Esophagus (tissue), 2 donors: Measurements from ENCODE around the gene RAVER1. TPM values are rescaled to one million over a fixed set of nuclear protein-coding genes. Genes with fewer than 3 reads are reported as not detected.
"Not testable (repeated sequence)": the region's sequence is repeated elsewhere in the genome, so short reads cannot be mapped to it uniquely, and the experiment has no call there.

ENCODE experiments used
- H3K27ac ChIP-seq, 2 donors: one replicate each; pipeline ENCODE4 v1.5.1; 2013; ENCODE audit warnings: low read depth in 2 of 2, mild to moderate bottlenecking in 2 of 2, inconsistent platforms in 1 of 2, low read length in 1 of 2, moderate library complexity in 1 of 2
- H3K27me3 ChIP-seq, 2 donors: one replicate each; pipeline ENCODE4 v1.6.1; 2013; ENCODE audit warnings: low read length in 2 of 2, control low read depth in 1 of 2, mild to moderate bottlenecking in 1 of 2; ENCODE audit not compliant: insufficient read depth in 2 of 2, control insufficient read depth in 1 of 2
- H3K36me3 ChIP-seq, 2 donors: one replicate each; pipeline ENCODE4 v1.6.1; 2013; ENCODE audit warnings: low read length in 1 of 2; ENCODE audit not compliant: control insufficient read depth in 2 of 2, insufficient read depth in 2 of 2
- H3K4me1 ChIP-seq, 2 donors: one replicate each; pipeline ENCODE4 v1.6.1; 2013; ENCODE audit warnings: low read length in 1 of 2; ENCODE audit not compliant: control insufficient read depth in 2 of 2, insufficient read depth in 2 of 2
- H3K4me3 ChIP-seq, 2 donors: one replicate each; pipeline ENCODE4 v1.5.1; 2013; ENCODE audit warnings: low read length in 2 of 2, mild to moderate bottlenecking in 2 of 2, low read depth in 1 of 2, moderate library complexity in 1 of 2
- H3K9me3 ChIP-seq, 2 donors: one replicate each; pipeline ENCODE4 v1.6.1; 2013; ENCODE audit warnings: mild to moderate bottlenecking in 2 of 2, low read depth in 1 of 2, low read length in 1 of 2, moderate library complexity in 1 of 2; ENCODE audit not compliant: control insufficient read depth in 2 of 2, insufficient read depth in 1 of 2
- WGBS, 2 donors: extraction: QIAGEN DNeasy Blood & Tissue Kit; methylation state at CpG; one replicate each; pipeline ENCODE4 v1.1.7; 2013; 5-methylcytosine and 5-hydroxymethylcytosine counted together
- polyA plus RNA-seq, 2 donors: library from polyadenylated mRNA; stranded (reverse); fragments of 200-250 nt; gene quantifications; one replicate each; pipeline ENCODE4 v1.2.3, GENCODE V29; 2013
- donor health status: healthy with polysubstance abuse.
- donor health status: Bipolar disorder and iron deficiency.

The RAVER1 gene
- polyA plus RNA-seq, 2 donors: 7.1 to 8.2 TPM

- Histone ChIP-seq H3K27me3 (peaks cover 0 to 15% of the 10 kb centered on the region in 2 donors), H3K4me3 (no peak overlapping the region), H3K27ac (no peak overlapping the region), H3K9me3 (peaks cover 0 to 4% of the 10 kb centered on the region in 2 donors), H3K4me1 (peaks cover 12 to 22% of the 10 kb centered on the region in 2 donors), H3K36me3 (peaks cover 0 to 14% of the 10 kb centered on the region in 2 donors)
- 95 to 98% methylated on average over 13 of the region's 13 CpGs for WGBS, 2 donors
Measured at GRCh38 chr19:10284960-10285278, 48.4 kb downstream of the RAVER1 start.

GRCh38 chr19:10284065-10284959 lies 49.0 kb downstream of the RAVER1 start:
- peaks cover 0 to 3% of the 10 kb centered on the region in 2 donors for H3K9me3 ChIP-seq
- H3K27ac ChIP-seq: no peak overlapping the region
- H3K4me3 ChIP-seq: no peak overlapping the region
- peaks cover 0 to 14% of the 10 kb centered on the region in 2 donors for H3K36me3 ChIP-seq
- H3K4me1 ChIP-seq: peaks cover 7 to 20% of the 10 kb centered on the region in 2 donors
- 92 to 93% methylated on average over 29 to 34 of the region's 34 CpGs for WGBS, 2 donors
- H3K27me3 ChIP-seq: peaks cover 0 to 10% of the 10 kb centered on the region in 2 donors

- no peak overlapping the region for H3K4me3 ChIP-seq
- H3K9me3 ChIP-seq: no peaks in the 10 kb centered on the region
- peaks cover 4 to 13% of the 10 kb centered on the region in 2 donors for H3K4me1 ChIP-seq
- 57 to 62% methylated on average over 23 of the region's 23 CpGs for WGBS, 2 donors
- peaks cover 0 to 14% of the 10 kb centered on the region in 2 donors for H3K36me3 ChIP-seq
- peaks cover 0 to 3% of the 10 kb centered on the region in 2 donors for H3K27me3 ChIP-seq
- H3K27ac ChIP-seq: no peak overlapping the region
Measured at GRCh38 chr19:10283301-10284064, 49.8 kb downstream of the RAVER1 start.

- H3K27me3 ChIP-seq, H3K27ac ChIP-seq, H3K4me3 ChIP-seq, H3K9me3 ChIP-seq, H3K4me1 ChIP-seq: not testable (repeated sequence)
- WGBS, 2 donors: 90 to 97% methylated on average over 5 of the region's 5 CpGs
- peaks cover 0 to 14% of the 10 kb centered on the region in 2 donors for H3K36me3 ChIP-seq
Measured at GRCh38 chr19:10282043-10282442, 51.3 kb downstream of the RAVER1 start.

- peaks cover 0 to 12% of the 10 kb centered on the region in 2 donors for H3K36me3 ChIP-seq
- no peaks in the 10 kb centered on the region for H3K27me3 ChIP-seq
- H3K9me3 ChIP-seq: no peaks in the 10 kb centered on the region
- no peak overlapping the region for H3K27ac ChIP-seq
- no peak overlapping the region for H3K4me3 ChIP-seq
- 80 to 82% methylated on average over 5 of the region's 5 CpGs for WGBS, 2 donors
- H3K4me1 ChIP-seq: peaks cover 0 to 3% of the 10 kb centered on the region in 2 donors
Measured at GRCh38 chr19:10279737-10280442, 53.4 kb downstream of the RAVER1 start.

GRCh38 chr19:10278935-10279334 lies 54.4 kb downstream of the RAVER1 start:
- no peaks in the 10 kb centered on the region for H3K9me3 ChIP-seq
- H3K4me3 ChIP-seq: no peak overlapping the region
- peaks cover 0 to 4% of the 10 kb centered on the region in 2 donors for H3K36me3 ChIP-seq
- no peak overlapping the region for H3K27ac ChIP-seq
- WGBS, 2 donors: 97 to 100% methylated on average over 1 of the region's 1 CpG
- no peaks in the 10 kb centered on the region for H3K27me3 ChIP-seq
- peaks cover 0 to 3% of the 10 kb centered on the region in 2 donors for H3K4me1 ChIP-seq

- Histone ChIP-seq H3K36me3 (no peaks in the 10 kb centered on the region), H3K27ac (no peak overlapping the region)
- 82 to 93% methylated on average over 9 of the region's 9 CpGs for WGBS, 2 donors
Measured at GRCh38 chr19:10277795-10278589, 55.3 kb downstream of the RAVER1 start.

GRCh38 chr19:10274589-10274988 lies 58.7 kb downstream of the RAVER1 start:
- Histone ChIP-seq H3K9me3 (no peaks in the 10 kb centered on the region), H3K4me3 (no peak overlapping the region), H3K4me1 (peaks cover 5 to 7% of the 10 kb centered on the region in 2 donors), H3K27me3 (no peaks in the 10 kb centered on the region), H3K36me3 (no peaks in the 10 kb centered on the region), H3K27ac (no peak overlapping the region)
- 83 to 88% methylated on average over 10 of the region's 10 CpGs for WGBS, 2 donors

More at GRCh38 chr19:10277795-10278589, 55.3 kb downstream of the RAVER1 start:
- no peaks in the 10 kb centered on the region for H3K27me3 ChIP-seq
- no peaks in the 10 kb centered on the region for H3K9me3 ChIP-seq
- no peaks in the 10 kb centered on the region for H3K4me1 ChIP-seq
- no peak overlapping the region for H3K4me3 ChIP-seq
